Testis (tissue), 3 donors: ENCODE measurements around the gene PTPRA. TPM values are rescaled to one million over a fixed set of nuclear protein-coding genes. Genes with fewer than 3 reads are reported as not detected.

Source experiments
- DNase-seq: peaks from one replicate; pipeline ENCODE4 v3.0.0-alpha.2; 2019
- H3K27ac ChIP-seq, 2 donors: fragments of 200-600 bp; sonication (generic); one replicate each; pipeline ENCODE4 v1.5.1; 2019
- H3K27me3 ChIP-seq: fragments of 200-600 bp; sonication (generic); one replicate; pipeline ENCODE4 v1.5.1; 2019
- H3K36me3 ChIP-seq: fragments of 200-600 bp; sonication (generic); one replicate; pipeline ENCODE4 v1.5.1; 2017; ENCODE audit warnings: low read depth; ENCODE audit errors: missing control alignments
- H3K4me1 ChIP-seq: fragments of 200-600 bp; sonication (generic); one replicate; pipeline ENCODE4 v1.5.1; 2019
- H3K4me3 ChIP-seq, 2 donors: fragments of 200-600 bp; sonication (generic); one replicate each; pipeline ENCODE4 v1.5.1; 2017 to 2019
- H3K9me3 ChIP-seq: fragments of 200-600 bp; sonication (generic); one replicate; pipeline ENCODE4 v1.5.1; 2017
- CTCF ChIP-seq, 3 experiments: fragments of 450-650 bp in 2 of 3; fragments of 200-600 bp in 1 of 3; sonication (generic) in 1 of 3; IDR thresholded peaks; one replicate each; pipeline ENCODE4 v1.5.1; 2016 to 2019; ENCODE audit warnings: antibody characterized with exemption in 3 of 3, mild to moderate bottlenecking in 2 of 3, moderate library complexity in 1 of 3
- POLR2A ChIP-seq: fragments of 450-650 bp; IDR thresholded peaks from one replicate; pipeline ENCODE4 v1.6.1; 2017; ENCODE audit warnings: antibody characterized with exemption, mild to moderate bottlenecking, moderate library complexity
- WGBS, 2 donors: methylation state at CpG; one replicate each; pipeline ENCODE4 v1.1.5; 2018; 5-methylcytosine and 5-hydroxymethylcytosine counted together
- intact Hi-C: fragments of 100-400 bp; cut with DNase I; formaldehyde crosslinking; loops from one replicate; pipeline ENCODE4 v1.15.1; 2023; ENCODE audit warnings: low total_unique reads
- polyA plus RNA-seq: library from polyadenylated mRNA; stranded (reverse); fragments of 350-450 nt; fragmentation: Illumina TruSeq; extraction: RNeasy Lipid Tissue Mini Kit (QIAGEN cat#74804); gene quantifications from one replicate; pipeline ENCODE4 v1.2.3, GENCODE V29; 2014; ENCODE audit warnings: low read depth, low replicate concordance; ENCODE audit not compliant: insufficient read depth
- total RNA-seq, 2 donors: library from RNA; depleted of rRNA; stranded (reverse); fragments of >200 nt; gene quantifications; one replicate each; pipeline ENCODE4 v1.2.3, GENCODE V29; 2016

The PTPRA gene
- total and polyA plus RNA-seq, 3 donors from 2014 or later: 52.0 to 83.8 (median 68.9) TPM

GRCh38 chr20:2918096-2919049, 45.1 kb downstream of the PTPRA start:
- Histone ChIP-seq H3K9me3 (no peaks in the 10 kb centered on the region), H3K4me3 (no peak overlapping the region), H3K27ac (no peak overlapping the region), H3K4me1 (no peaks in the 10 kb centered on the region), H3K27me3 (no peaks in the 10 kb centered on the region), H3K36me3 (no peaks in the 10 kb centered on the region)
- DNase-seq: no peak
- TF ChIP-seq POLR2A (no peak), CTCF (IDR thresholded peaks at IDR 0.05) (no peak)
- intact Hi-C loops: no loop called here
- WGBS, 2 donors: 76 to 79% methylated on average over 7 of the region's 7 CpGs

- no peak overlapping the region for H3K27ac ChIP-seq
- TF ChIP-seq POLR2A (no peak), CTCF (IDR thresholded peaks at IDR 0.05) (no peak)
- intact Hi-C loops: no loop called here
- WGBS, 2 donors: 80 to 89% methylated on average over 2 of the region's 2 CpGs
- no peaks in the 10 kb centered on the region for H3K36me3 ChIP-seq
- no peaks in the 10 kb centered on the region for H3K27me3 ChIP-seq
- H3K4me3 ChIP-seq: no peak overlapping the region
- H3K9me3 ChIP-seq: no peaks in the 10 kb centered on the region
- H3K4me1 ChIP-seq: no peaks in the 10 kb centered on the region
- DNase-seq: no peak
These were observed 46.4 kb downstream of the PTPRA start for GRCh38 chr20:2919518-2920245.

GRCh38 chr20:2920473-2920872, 47.2 kb downstream of the PTPRA start:
- WGBS, 2 donors: 83 to 91% methylated on average over 1 of the region's 1 CpG
- H3K27me3 ChIP-seq: no peaks in the 10 kb centered on the region
- no peaks in the 10 kb centered on the region for H3K36me3 ChIP-seq
- intact Hi-C loops: no loop called here
- H3K27ac ChIP-seq: no peak overlapping the region
- DNase-seq: no peak
- H3K4me1 ChIP-seq: no peaks in the 10 kb centered on the region
- TF ChIP-seq POLR2A: no peak
- TF ChIP-seq CTCF (IDR thresholded peaks at IDR 0.05): no peak
- no peak overlapping the region for H3K4me3 ChIP-seq
- H3K9me3 ChIP-seq: no peaks in the 10 kb centered on the region

GRCh38 chr20:2921506-2921905, 48.2 kb downstream of the PTPRA start:
- H3K4me1 ChIP-seq: no peaks in the 10 kb centered on the region
- H3K9me3 ChIP-seq: no peaks in the 10 kb centered on the region
- no peaks in the 10 kb centered on the region for H3K36me3 ChIP-seq
- no peaks in the 10 kb centered on the region for H3K27me3 ChIP-seq
- H3K27ac ChIP-seq: no peak overlapping the region
- no peak overlapping the region for H3K4me3 ChIP-seq
- intact Hi-C loops: no loop called here
- TF ChIP-seq POLR2A (no peak), CTCF (IDR thresholded peaks at IDR 0.05) (no peak)
- WGBS, 2 donors: 87 to 88% methylated on average over 4 of the region's 4 CpGs
- no peak for DNase-seq
